DND-41 (cell line): ENCODE data around the gene NDUFS3.
A peak's percentile ranks its signal among the peaks of the same experiment; 100 is the strongest.
"Not testable (repeated sequence)": the region's sequence is repeated elsewhere in the genome, so short reads cannot be mapped to it uniquely, and the experiment has no call there.

Source experiments
- ATAC-seq: fragments of 200-7000 bp; cut with Tn5 transposase; 3 replicates; pipeline ENCODE4 v1.9.1; 2021; ENCODE audit warnings: low read depth; ENCODE audit not compliant: insufficient read depth
- DNase-seq: peaks from one replicate; pipeline ENCODE4 v3.0.0-alpha.2; 2020
- H2AFZ ChIP-seq: 2 replicates; pipeline ENCODE4 v1.6.0; 2012; ENCODE audit warnings: low read depth, low read length
- H3K27ac ChIP-seq: 2 replicates; pipeline ENCODE4 v1.5.1; 2012; ENCODE audit warnings: low read length, inconsistent platforms
- H3K27me3 ChIP-seq: fragments of 200-600 bp; sonication (generic); 2 replicates; pipeline ENCODE4 v1.6.0; 2012; ENCODE audit warnings: low read length, mild to moderate bottlenecking, inconsistent platforms; ENCODE audit not compliant: insufficient read depth, poor library complexity
- H3K36me3 ChIP-seq: 2 replicates; pipeline ENCODE4 v1.5.1; 2012; ENCODE audit warnings: low read length, inconsistent platforms; ENCODE audit not compliant: insufficient read depth
- H3K4me1 ChIP-seq: 2 replicates; pipeline ENCODE4 v1.5.1; 2012; ENCODE audit warnings: mild to moderate bottlenecking, low read length; ENCODE audit not compliant: insufficient read depth
- H3K4me2 ChIP-seq: 2 replicates; pipeline ENCODE4 v1.6.0; 2012; ENCODE audit warnings: mild to moderate bottlenecking, moderate library complexity, low read length, inconsistent platforms; ENCODE audit not compliant: insufficient read depth
- H3K4me3 ChIP-seq, 2 experiments: fragments of 200-600 bp in 1 of 2; shearing (Covaris generic) in 1 of 2; 2 replicates each; pipeline ENCODE4 v1.5.1; 2012 to 2016; ENCODE audit warnings: inconsistent platforms in 2 of 2, low read length in 2 of 2, mild to moderate bottlenecking in 2 of 2, low read depth in 1 of 2, moderate library complexity in 1 of 2
- H3K79me2 ChIP-seq: 2 replicates; pipeline ENCODE4 v1.6.0; 2012; ENCODE audit warnings: low read length, inconsistent platforms; ENCODE audit not compliant: insufficient read depth
- H3K9ac ChIP-seq: 2 replicates; pipeline ENCODE4 v1.6.0; 2012; ENCODE audit warnings: low read depth, mild to moderate bottlenecking, inconsistent platforms, low read length, moderate library complexity
- H3K9me3 ChIP-seq: 2 replicates; pipeline ENCODE4 v1.5.1; 2012; ENCODE audit warnings: low read length, moderate library complexity, mild to moderate bottlenecking, inconsistent platforms; ENCODE audit not compliant: insufficient read depth, severe bottlenecking
- H4K20me1 ChIP-seq: 2 replicates; pipeline ENCODE4 v1.6.0; 2012; ENCODE audit warnings: low read length; ENCODE audit not compliant: insufficient read depth
- CTCF ChIP-seq: IDR thresholded peaks from 2 replicates; pipeline ENCODE4 v1.5.1; 2012; ENCODE audit warnings: borderline replicate concordance, low read length, moderate library complexity, mild to moderate bottlenecking; ENCODE audit not compliant: poor library complexity, severe bottlenecking; ENCODE audit errors: extremely low read depth
- EZH2 ChIP-seq: IDR thresholded peaks from 3 replicates; pipeline ENCODE4 v1.6.1; 2012; ENCODE audit warnings: borderline replicate concordance, low read depth, mild to moderate bottlenecking, moderate library complexity, low read length, inconsistent platforms; ENCODE audit not compliant: severe bottlenecking

Gene NDUFS3

GRCh38 chr11:47552056-47552565, 26.8 kb upstream of the NDUFS3 start:
- Histone ChIP-seq H3K4me3 (peak overlapping the region; percentile 78 to 79), H3K27ac (peak overlapping the region; percentile 79), H3K36me3 (peaks cover 25% of the 10 kb centered on the region), H4K20me1 (peaks cover 45% of the 10 kb centered on the region), H3K9me3 (no peaks in the 10 kb centered on the region), H3K4me1 (peaks cover 47% of the 10 kb centered on the region), H3K27me3 (no peaks in the 10 kb centered on the region), H3K4me2 (peak overlapping the region; percentile 87), H3K9ac (peak overlapping the region; percentile 71), H3K79me2 (peaks cover 67% of the 10 kb centered on the region), H2AFZ (peak overlapping the region; percentile 56)
- ATAC-seq = peak; percentile 8
- peak; percentile 51 for DNase-seq
- no peak for TF ChIP-seq CTCF
- TF ChIP-seq EZH2 = no peak

DNA sequence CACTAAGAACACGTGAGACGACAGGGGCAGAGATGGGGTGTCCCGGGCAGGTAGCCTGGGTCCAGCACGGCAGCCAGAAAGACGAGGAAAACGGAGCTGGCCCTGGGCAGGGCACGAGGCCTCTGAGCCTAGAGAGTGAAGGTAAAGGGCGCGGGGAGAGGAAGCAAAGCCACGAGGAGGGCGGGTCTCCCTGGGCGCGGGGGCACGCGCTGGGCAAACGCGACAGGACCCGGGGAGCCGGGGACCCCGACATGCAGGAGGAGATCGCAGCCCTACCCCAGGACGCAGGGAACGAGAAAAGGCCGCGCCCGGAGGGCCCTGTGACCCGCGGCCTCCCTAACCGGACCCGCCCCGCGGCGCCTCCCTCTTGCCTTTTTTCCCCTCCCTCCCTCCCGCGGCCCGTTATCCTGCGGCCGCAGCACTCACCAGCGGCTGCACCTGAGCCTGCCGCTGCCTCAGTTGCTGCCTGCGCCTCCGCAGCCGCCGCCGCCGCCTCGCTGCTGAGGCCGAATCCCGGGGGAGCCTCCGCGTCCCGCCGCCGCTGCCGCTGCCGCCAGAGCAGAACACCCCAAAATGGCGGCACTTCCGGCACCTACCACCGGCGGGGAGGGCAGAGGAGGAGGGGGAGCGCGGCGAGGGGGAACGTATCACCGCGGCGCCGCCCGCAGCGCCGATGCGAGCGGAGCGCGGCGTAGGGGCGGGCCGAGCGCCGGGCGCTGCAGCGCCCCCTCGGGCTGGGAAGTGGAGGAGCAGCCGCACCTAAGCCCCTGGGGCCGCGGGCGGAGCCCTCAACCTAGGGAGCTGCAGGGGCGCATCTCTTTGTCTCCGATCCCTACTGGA, 26.1 kb upstream of the NDUFS3 start, which contains the start of gene CELF1:
Gene CELF1, minus strand, starts transcription at position 567 of the 840 bp plus-strand sequence. CDS start 53,609 bp downstream, outside the sequence.
- H3K27me3 ChIP-seq = no peaks in the 10 kb centered on the region
- peaks cover 60% of the 10 kb centered on the region for H3K79me2 ChIP-seq
- peaks cover 47% of the 10 kb centered on the region for H3K4me1 ChIP-seq
- H3K9me3 ChIP-seq = no peaks in the 10 kb centered on the region
- peak; percentile 92 for ATAC-seq
- TF ChIP-seq EZH2 (no peak), CTCF (peak; percentile 95)
- H3K36me3 ChIP-seq = peaks cover 20% of the 10 kb centered on the region
- H3K4me2 ChIP-seq = peak within 1 kb of the TSS; percentile 97
- peaks cover 38% of the 10 kb centered on the region for H4K20me1 ChIP-seq
- H2AFZ ChIP-seq = peak within 1 kb of the TSS; percentile 100
- H3K4me3 ChIP-seq = peak within 1 kb of the TSS; percentile 78 to 79
- peak within 1 kb of the TSS; percentile 89 for H3K27ac ChIP-seq
- peak within 1 kb of the TSS; percentile 71 for H3K9ac ChIP-seq
- DNase-seq = peak; percentile 94

- TF ChIP-seq EZH2 (no peak), CTCF (no peak)
- Histone ChIP-seq H2AFZ (peak overlapping the region; percentile 100), H3K9ac (peak overlapping the region; percentile 71), H3K27me3 (no peaks in the 10 kb centered on the region), H3K4me3 (peak overlapping the region; percentile 69 to 78), H3K27ac (peak overlapping the region; percentile 89), H3K36me3 (peaks cover 17% of the 10 kb centered on the region; the same call in 1 of the 2 replicates), H4K20me1 (peaks cover 32% of the 10 kb centered on the region), H3K9me3 (no peaks in the 10 kb centered on the region), H3K4me2 (peak overlapping the region; percentile 97), H3K79me2 (peaks cover 54% of the 10 kb centered on the region), H3K4me1 (peaks cover 47% of the 10 kb centered on the region)
- no peak for DNase-seq
- ATAC-seq = peak; percentile 39
These were observed 25.5 kb upstream of the NDUFS3 start for GRCh38 chr11:47553406-47553743.

GRCh38 chr11:47557004-47557403, 21.9 kb upstream of the NDUFS3 start:
- not testable (repeated sequence) for ATAC-seq, H3K27ac ChIP-seq, H2AFZ ChIP-seq, H3K36me3 ChIP-seq, H3K9ac ChIP-seq, H3K27me3 ChIP-seq, DNase-seq, H4K20me1 ChIP-seq, H3K4me3 ChIP-seq, H3K9me3 ChIP-seq, H3K4me2 ChIP-seq
- Histone ChIP-seq H3K79me2 (peaks cover 18% of the 10 kb centered on the region), H3K4me1 (peaks cover 17% of the 10 kb centered on the region)
